SK-N-MC (cell line): ENCODE measurements around the gene TGFB2.

Source experiments
- DNase-seq: peaks from one replicate; pipeline ENCODE4 v3.0.0-alpha.2; 2011; ENCODE audit warnings: low read depth, low spot score
- H3K27ac ChIP-seq: fragments of 200-600 bp; sonication (generic); 2 replicates; pipeline ENCODE4 v1.5.1; 2016; ENCODE audit warnings: mixed run types
- H3K36me3 ChIP-seq: fragments of 200-600 bp; sonication (generic); 2 replicates; pipeline ENCODE4 v1.6.1; 2017; ENCODE audit warnings: antibody characterized with exemption, low read length, mixed read lengths; ENCODE audit not compliant: insufficient read depth
- H3K4me3 ChIP-seq: fragments of 200-600 bp; sonication (generic); 2 replicates; pipeline ENCODE4 v1.5.1; 2016
- H3K9ac ChIP-seq: fragments of 200-600 bp; sonication (generic); 2 replicates; pipeline ENCODE4 v1.8.0; 2017; ENCODE audit warnings: mixed run types, mixed read lengths; ENCODE audit not compliant: insufficient read length
- H3K9me3 ChIP-seq: fragments of 200-600 bp; sonication (generic); 2 replicates; pipeline ENCODE4 v1.6.1; 2017; ENCODE audit warnings: low read depth, mild to moderate bottlenecking, antibody characterized with exemption, low read length, moderate library complexity, mixed read lengths
- EZH2 ChIP-seq: fragments of 200-600 bp; sonication (generic); IDR thresholded peaks from one replicate; pipeline ENCODE4 v1.6.1; 2017; ENCODE audit warnings: antibody characterized with exemption
- FOXP2 ChIP-seq: optimal IDR thresholded peaks from 2 replicates; pipeline ENCODE3; 2011; ENCODE audit warnings: mild to moderate bottlenecking, moderate library complexity; ENCODE audit not compliant: insufficient read depth; ENCODE audit errors: extremely low read length, control extremely low read depth
- POLR2AphosphoS5 ChIP-seq: IDR thresholded peaks from 2 replicates; pipeline ENCODE4 v1.6.1; 2012; ENCODE audit warnings: mild to moderate bottlenecking, low read depth, low read length, borderline replicate concordance

TGFB2 gene

GRCh38 chr1:218409946-218410510 is 64.9 kb downstream of the TGFB2 start:
- Histone ChIP-seq H3K9ac (no peak overlapping the region), H3K27ac (no peak overlapping the region), H3K36me3 (no peaks in the 10 kb centered on the region), H3K4me3 (no peak overlapping the region), H3K9me3 (no peaks in the 10 kb centered on the region)
- TF ChIP-seq FOXP2 (no peak), EZH2 (no peak), POLR2AphosphoS5 (no peak)
- DNase-seq, result no peak

DNA sequence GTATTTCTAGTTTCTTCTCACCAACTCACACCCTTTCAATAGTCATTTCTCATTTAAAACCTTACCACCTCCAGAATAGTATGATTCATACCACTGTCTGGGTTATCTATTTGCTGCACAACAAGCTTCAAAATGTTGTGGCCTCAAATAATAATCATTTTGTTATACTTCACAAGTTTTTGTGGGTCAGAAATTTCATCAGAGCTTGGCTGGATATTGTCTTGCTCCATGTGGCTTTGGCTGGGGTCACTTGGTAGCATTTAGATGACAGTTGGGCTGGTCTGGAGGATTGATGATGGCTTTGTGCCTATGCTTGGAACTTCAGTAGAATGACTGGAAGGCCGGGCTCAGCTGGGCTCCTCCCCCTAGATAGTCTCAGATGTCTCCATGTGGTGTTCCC is 66.0 kb downstream of the TGFB2 start:
- Histone ChIP-seq H3K4me3 (no peak overlapping the region), H3K36me3 (no peaks in the 10 kb centered on the region), H3K27ac (no peak overlapping the region), H3K9ac (no peak overlapping the region), H3K9me3 (no peaks in the 10 kb centered on the region)
- TF ChIP-seq EZH2 (no peak), FOXP2 (no peak)
- DNase-seq, result no peak

- Histone ChIP-seq H3K27ac (no peak overlapping the region), H3K4me3 (no peak overlapping the region), H3K36me3 (no peaks in the 10 kb centered on the region), H3K9ac (no peak overlapping the region), H3K9me3 (no peaks in the 10 kb centered on the region)
- DNase-seq, result no peak
- no peak for TF ChIP-seq FOXP2
- TF ChIP-seq EZH2, result no peak
These were observed 67.0 kb downstream of the TGFB2 start for GRCh38 chr1:218412171-218412570.

- H3K36me3 ChIP-seq, result no peaks in the 10 kb centered on the region
These were observed 68.0 kb downstream of the TGFB2 start for GRCh38 chr1:218413179-218413578.

GRCh38 chr1:218414060-218414728 is 69.1 kb downstream of the TGFB2 start:
- Histone ChIP-seq H3K4me3 (no peak overlapping the region), H3K9me3 (no peaks in the 10 kb centered on the region), H3K27ac (no peak overlapping the region), H3K9ac (no peak overlapping the region), H3K36me3 (no peaks in the 10 kb centered on the region)
- no peak for TF ChIP-seq POLR2AphosphoS5
- no peak for TF ChIP-seq EZH2
- no peak for TF ChIP-seq FOXP2
- no peak for DNase-seq

More at GRCh38 chr1:218413179-218413578, 68.0 kb downstream of the TGFB2 start:
- H3K9ac ChIP-seq, result no peak overlapping the region
- no peak overlapping the region for H3K27ac ChIP-seq
- no peak for DNase-seq
- H3K9me3 ChIP-seq, result no peaks in the 10 kb centered on the region
- H3K4me3 ChIP-seq, result no peak overlapping the region
- TF ChIP-seq EZH2, result no peak
- no peak for TF ChIP-seq POLR2AphosphoS5
- TF ChIP-seq FOXP2, result no peak

DNA sequence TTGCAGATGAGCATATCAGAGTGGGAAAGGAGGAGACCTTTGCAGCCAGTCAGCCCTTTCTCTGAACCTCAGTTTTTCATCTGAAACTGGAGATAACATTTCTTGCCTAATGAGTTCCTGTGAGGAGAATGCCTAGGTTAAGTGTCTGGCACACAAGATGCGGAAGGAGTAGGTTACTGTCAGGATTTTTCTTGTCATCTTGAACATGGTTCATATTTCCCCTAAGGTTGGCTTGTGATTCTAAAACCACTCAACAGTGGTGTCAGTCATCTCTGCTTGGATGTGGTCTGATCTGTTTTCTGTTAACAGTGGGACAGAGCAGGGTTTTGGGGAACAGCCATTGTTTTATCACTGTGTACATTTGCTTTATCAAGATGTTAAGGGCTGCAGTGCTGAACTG is 70.6 kb downstream of the TGFB2 start:
- Histone ChIP-seq H3K9ac (no peak overlapping the region), H3K36me3 (no peaks in the 10 kb centered on the region), H3K27ac (no peak overlapping the region), H3K9me3 (no peaks in the 10 kb centered on the region), H3K4me3 (no peak overlapping the region)
- no peak for DNase-seq
- no peak for TF ChIP-seq FOXP2
- no peak for TF ChIP-seq POLR2AphosphoS5
- TF ChIP-seq EZH2, result no peak

DNA sequence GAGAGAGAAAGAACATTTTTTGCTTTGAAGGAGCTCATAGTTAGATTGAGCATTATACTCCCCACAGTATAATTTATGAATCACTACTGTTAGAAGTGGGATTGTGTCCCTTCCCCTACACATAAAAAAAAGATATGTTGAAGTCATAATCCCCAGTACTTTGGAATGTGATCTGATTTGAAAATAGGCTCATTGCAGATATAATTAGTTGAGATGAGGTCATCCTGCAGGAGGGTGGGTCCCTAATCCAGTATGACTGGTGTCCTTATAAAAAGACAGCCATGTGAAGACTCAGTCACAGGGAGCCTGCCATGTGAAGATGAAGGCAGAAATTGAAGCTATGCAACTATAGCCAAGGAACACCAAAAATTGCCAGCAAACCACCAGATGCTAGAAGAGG is 76.4 kb downstream of the TGFB2 start:
- Histone ChIP-seq H3K9ac (no peak overlapping the region), H3K36me3 (no peaks in the 10 kb centered on the region), H3K9me3 (no peaks in the 10 kb centered on the region), H3K4me3 (no peak overlapping the region), H3K27ac (no peak overlapping the region)
- TF ChIP-seq FOXP2 (no peak), POLR2AphosphoS5 (no peak), EZH2 (no peak)
- no peak for DNase-seq

GRCh38 chr1:218424502-218424901 is 79.4 kb downstream of the TGFB2 start:
- H3K4me3 ChIP-seq, result no peak overlapping the region
- H3K36me3 ChIP-seq, result no peaks in the 10 kb centered on the region
- H3K27ac ChIP-seq, result no peak overlapping the region
- H3K9ac ChIP-seq, result no peak overlapping the region
- no peak for DNase-seq
- TF ChIP-seq EZH2, result no peak
- no peak for TF ChIP-seq FOXP2
- TF ChIP-seq POLR2AphosphoS5, result no peak
- H3K9me3 ChIP-seq, result no peaks in the 10 kb centered on the region

DNA sequence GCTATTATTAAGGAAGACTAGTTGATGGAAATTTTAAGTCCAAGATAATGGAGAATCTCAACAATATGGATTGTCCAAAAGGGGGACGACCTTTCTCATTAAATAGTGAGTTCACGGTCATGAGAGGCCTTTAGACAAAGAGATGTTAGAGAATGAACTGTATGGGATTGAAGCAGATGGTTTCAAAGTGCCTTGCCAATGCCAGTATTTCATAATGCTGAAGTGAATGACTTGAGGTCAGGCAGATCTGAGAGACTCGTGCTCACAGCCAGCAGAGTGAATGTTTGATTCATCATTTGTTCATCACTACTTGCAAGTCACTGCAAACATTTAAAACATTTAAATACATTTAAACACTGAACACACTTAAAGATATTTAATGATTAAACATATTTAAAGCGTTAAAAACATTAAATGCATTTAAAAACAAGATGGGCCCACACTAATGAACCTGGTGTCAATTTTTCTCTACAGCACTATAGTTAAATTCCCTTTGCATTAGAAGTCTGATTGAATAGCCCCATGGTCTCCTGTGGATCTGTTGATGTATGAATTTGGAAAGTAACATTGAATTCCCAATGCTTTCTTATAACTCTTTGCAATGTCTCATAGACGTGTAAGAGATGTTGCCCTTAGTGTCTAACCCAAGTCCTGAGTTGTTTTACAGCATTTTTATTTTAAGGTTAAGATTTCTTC is 80.7 kb downstream of the TGFB2 start:
- H3K9ac ChIP-seq, result no peak overlapping the region
- TF ChIP-seq FOXP2 (no peak), EZH2 (no peak), POLR2AphosphoS5 (no peak)
- DNase-seq, result no peak
- no peaks in the 10 kb centered on the region for H3K9me3 ChIP-seq
- H3K4me3 ChIP-seq, result no peak overlapping the region
- H3K36me3 ChIP-seq, result no peaks in the 10 kb centered on the region
- no peak overlapping the region for H3K27ac ChIP-seq
